IMR-90 (cell line): Measurements from ENCODE around the gene ITPR3. TPM values are rescaled to one million over a fixed set of nuclear protein-coding genes. Genes with fewer than 3 reads are reported as not detected.

Source experiments
- ATAC-seq: fragments of 200-7000 bp; cut with Tn5 transposase; 2 replicates; pipeline ENCODE4 v1.9.1; 2020; ENCODE audit warnings: low read depth, mild to moderate bottlenecking, moderate library complexity
- BruUV-seq: library from RNA; stranded (reverse); fragments of 400-500 nt; replicated peaks from 2 replicates; lab custom pipeline; 2021; lab: Mats Ljungman, UMichigan
- CTCF ChIA-PET: fragments of 300-600 bp; formaldehyde crosslinking; extraction: SDS; loops from one replicate; lab custom pipeline; 2021; ENCODE audit warnings: antibody characterized with exemption; lab: Yijun Ruan, JAX
- POLR2A ChIA-PET: fragments of 300-600 bp; sonication (Branson Sonifier 250); formaldehyde crosslinking; loops from one replicate; lab custom pipeline; 2022; ENCODE audit warnings: antibody characterized with exemption; ENCODE audit not compliant: unreplicated experiment; lab: Charles Lee
- DNase-seq: peaks from one replicate; pipeline ENCODE4 v3.0.0; 2013
- H2AFZ ChIP-seq: replicated peaks from 2 replicates; pipeline ENCODE3; 2013; ENCODE audit warnings: low read length, mild to moderate bottlenecking; ENCODE audit not compliant: poor library complexity
- H2AK5ac ChIP-seq: 2 replicates; pipeline ENCODE4 v1.6.1; 2013; ENCODE audit warnings: low read depth, low read length, inconsistent platforms
- H2AK9ac ChIP-seq: replicated peaks from 2 replicates; pipeline ENCODE3; 2013; ENCODE audit warnings: mild to moderate bottlenecking, low read depth, low read length, moderate library complexity; ENCODE audit not compliant: poor library complexity
- H2BK120ac ChIP-seq: 2 replicates; pipeline ENCODE4 v1.6.1; 2013; ENCODE audit warnings: low read depth, low read length, inconsistent platforms
- H2BK15ac ChIP-seq: 3 replicates; pipeline ENCODE4 v1.6.1; 2013; ENCODE audit warnings: low read depth, low read length, inconsistent platforms
- H2BK20ac ChIP-seq: 2 replicates; pipeline ENCODE4 v1.6.1; 2013; ENCODE audit warnings: low read depth, mild to moderate bottlenecking, inconsistent platforms, low read length, moderate library complexity
- H2BK5ac ChIP-seq: 2 replicates; pipeline ENCODE4 v1.6.1; 2013; ENCODE audit warnings: mild to moderate bottlenecking, low read depth, low read length, inconsistent platforms; ENCODE audit not compliant: poor library complexity, severe bottlenecking
- H3K14ac ChIP-seq: replicated peaks from 2 replicates; pipeline ENCODE4 v1.6.1; 2013; ENCODE audit warnings: low read depth, low read length, inconsistent platforms
- H3K18ac ChIP-seq: 2 replicates; pipeline ENCODE4 v1.6.1; 2013; ENCODE audit warnings: low read depth, low read length, control low read depth
- H3K23ac ChIP-seq: 2 replicates; pipeline ENCODE4 v1.6.1; 2013; ENCODE audit warnings: low read depth, low read length, inconsistent platforms
- H3K27ac ChIP-seq: 2 replicates; pipeline ENCODE4 v1.5.1; 2013; ENCODE audit warnings: mild to moderate bottlenecking, control low read depth, low read length; ENCODE audit not compliant: insufficient read depth
- H3K27me3 ChIP-seq: 2 replicates; pipeline ENCODE4 v1.6.1; 2013; ENCODE audit warnings: low read length; ENCODE audit not compliant: control insufficient read depth, insufficient read depth
- H3K36me3 ChIP-seq: 2 replicates; pipeline ENCODE4 v1.6.1; 2013; ENCODE audit warnings: low read length, mixed read lengths; ENCODE audit not compliant: control insufficient read depth, insufficient read depth
- H3K4ac ChIP-seq: 2 replicates; pipeline ENCODE4 v1.6.1; 2013; ENCODE audit warnings: low read depth, low read length, inconsistent platforms
- H3K4me1 ChIP-seq: 2 replicates; pipeline ENCODE4 v1.6.1; 2013; ENCODE audit warnings: low read length, mixed read lengths; ENCODE audit not compliant: control insufficient read depth, insufficient read depth
- H3K4me2 ChIP-seq: 2 replicates; pipeline ENCODE4 v1.6.1; 2013; ENCODE audit warnings: low read depth, mild to moderate bottlenecking, control low read depth, low read length, moderate library complexity
- H3K4me3 ChIP-seq: 2 replicates; pipeline ENCODE4 v1.5.1; 2013; ENCODE audit warnings: low read depth, mild to moderate bottlenecking, control low read depth, low read length, moderate library complexity; ENCODE audit not compliant: insufficient read depth
- H3K56ac ChIP-seq: 2 replicates; pipeline ENCODE4 v1.6.1; 2013; ENCODE audit warnings: low read length, inconsistent platforms; ENCODE audit not compliant: insufficient read depth; ENCODE audit errors: extremely low read depth
- H3K79me1 ChIP-seq, 2 experiments: 2 replicates each; pipeline ENCODE4 v1.6.1; 2013; ENCODE audit warnings: low read length in 2 of 2, inconsistent platforms in 1 of 2, low read depth in 1 of 2
- H3K9ac ChIP-seq: 2 replicates; pipeline ENCODE4 v1.6.1; 2013; ENCODE audit warnings: low read depth, low read length, control low read depth
- H3K9me1 ChIP-seq: 2 replicates; pipeline ENCODE4 v1.6.1; 2013; ENCODE audit warnings: low read length, inconsistent platforms; ENCODE audit not compliant: insufficient read depth
- H3K9me3 ChIP-seq: 2 replicates; pipeline ENCODE4 v1.6.1; 2013; ENCODE audit warnings: low read length; ENCODE audit not compliant: control insufficient read depth, insufficient read depth
- H4K20me1 ChIP-seq: 2 replicates; pipeline ENCODE4 v1.6.1; 2013; ENCODE audit warnings: low read length, inconsistent platforms; ENCODE audit not compliant: insufficient read depth
- H4K5ac ChIP-seq: 2 replicates; pipeline ENCODE4 v1.6.1; 2013; ENCODE audit warnings: mild to moderate bottlenecking, low read depth, low read length, control low read depth
- H4K8ac ChIP-seq, 2 experiments: 2 replicates each; pipeline ENCODE4 v1.6.1; 2013; ENCODE audit warnings: low read depth in 2 of 2, low read length in 2 of 2, control low read depth in 1 of 2, inconsistent platforms in 1 of 2
- H4K91ac ChIP-seq: 2 replicates; pipeline ENCODE4 v1.6.1; 2013; ENCODE audit warnings: low read depth, low read length, inconsistent platforms; ENCODE audit not compliant: insufficient read depth
- CHD1 ChIP-seq: IDR thresholded peaks from 2 replicates; pipeline ENCODE4 v1.6.1; 2012; ENCODE audit warnings: low read depth, low read length, improper control_type of control experiment
- NFE2L2 ChIP-seq: fragments of 150-350 bp; IDR thresholded peaks from 2 replicates; pipeline ENCODE4 v1.6.1; 2016; ENCODE audit warnings: low read depth, mild to moderate bottlenecking, low read length
- SMC3 ChIP-seq: fragments of 150-350 bp; IDR thresholded peaks from 2 replicates; pipeline ENCODE4 v1.6.1; 2016; ENCODE audit warnings: low read depth, mild to moderate bottlenecking, antibody characterized with exemption, low read length, moderate library complexity
- WGBS, 2 experiments: methylation state at CpG; one replicate each; pipeline versions ENCODE4 v1.1.5 to v1.1.7; 2013; ENCODE audit warnings: missing lambda C conversion rate in 2 of 2; ENCODE audit not compliant: insufficient read length in 1 of 2; ENCODE audit errors: extremely low coverage in 2 of 2; 5-methylcytosine and 5-hydroxymethylcytosine counted together
- dilution Hi-C: fragments of 300-500 bp; cut with HindIII; formaldehyde crosslinking; loops from one replicate; pipeline ENCODE4 v1.14.3; 2018; ENCODE audit warnings: low sequenced_read_pairs; ENCODE audit not compliant: unreplicated experiment
- in situ Hi-C: fragments of 300-500 bp; cut with MboI; formaldehyde crosslinking; loops from 3 replicates; pipeline ENCODE4 v1.14.3; 2019; ENCODE audit warnings: low sequenced_read_pairs, inconsistent platforms, mixed read lengths
- intact Hi-C: fragments of 100-400 bp; cut with micrococcal nuclease; formaldehyde crosslinking; loops from 2 replicates; pipeline ENCODE4 v1.10.0; 2022
- polyA plus RNA-seq, 3 experiments: library from polyadenylated mRNA; depleted of rRNA; stranded (reverse); fragments of >200 nt; gene quantifications; 2 replicates each; pipeline ENCODE4 v1.2.3, GENCODE V29; 2012; ENCODE audit warnings: low replicate concordance in 1 of 3
- total RNA-seq: library from RNA; depleted of rRNA; stranded (reverse); fragments of >200 nt; gene quantifications from 2 replicates; pipeline ENCODE4 v1.2.3, GENCODE V29; 2012

ITPR3 gene
- total and polyA plus RNA-seq, 2 of the 4 experiments (the other 2 are of a cell fraction), result 1.6 to 3.7 TPM

DNA sequence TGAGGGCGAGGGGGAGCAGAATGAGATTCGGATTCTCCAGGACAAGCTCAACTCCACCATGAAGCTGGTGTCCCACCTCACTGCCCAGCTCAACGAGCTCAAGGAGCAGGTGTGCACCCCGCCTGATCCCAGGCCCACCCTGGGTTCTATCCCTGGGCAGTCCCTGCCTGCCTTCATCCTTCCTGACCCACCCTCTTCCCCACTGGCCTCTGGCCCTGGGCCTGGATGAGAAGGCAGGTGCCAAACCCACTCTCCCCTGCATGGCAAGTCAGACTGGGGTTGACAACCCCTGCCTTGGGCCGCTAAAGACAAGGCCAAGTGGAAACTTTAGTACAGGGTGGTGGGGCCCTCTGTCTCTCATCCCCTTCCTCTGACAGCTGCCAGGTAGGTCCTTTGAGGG, 73.9 kb downstream of the ITPR3 start:
- Histone ChIP-seq H2BK15ac (no peak overlapping the region; the same call in 2 of the 3 replicates), H4K91ac (peak overlapping the region; percentile 38; the same call in 1 of the 2 replicates), H2AK9ac (peak overlapping the region; percentile 90), H3K14ac (peak overlapping the region; percentile 82), H3K36me3 (peaks cover 18% of the 10 kb centered on the region), H4K8ac (peak overlapping the region in 1 of 2 experiments; percentile 62; a peak in 1 of 4 replicates), H3K9me3 (no peaks in the 10 kb centered on the region), H3K4me3 (no peak overlapping the region), H3K27me3 (no peaks in the 10 kb centered on the region), H2AK5ac (peak overlapping the region; percentile 61), H2BK120ac (0 out of 2 replicates have a peak overlapping the region, but pooled peaks have one; percentile 48), H3K4me1 (peaks cover 20% of the 10 kb centered on the region), H3K23ac (no peak overlapping the region; the same call in 1 of the 2 replicates), H2BK20ac (peak overlapping the region; percentile 32; the same call in 1 of the 2 replicates), H4K20me1 (peaks cover 8% of the 10 kb centered on the region; the same call in 1 of the 2 replicates), H4K5ac (no peak overlapping the region), H3K4ac (peak overlapping the region; percentile 66), H3K56ac (no peak overlapping the region), H3K79me1 (peaks cover 0 to 27% of the 10 kb centered on the region in 2 experiments; a peak in 2 of 4 replicates), H2AFZ (peak overlapping the region; percentile 74), H3K4me2 (no peak overlapping the region), H3K27ac (no peak overlapping the region), H3K9me1 (peaks cover 21% of the 10 kb centered on the region), H3K9ac (no peak overlapping the region), H2BK5ac (peak overlapping the region; percentile 27), H3K18ac (no peak overlapping the region)
- POLR2A ChIA-PET, result no interaction called here
- TF ChIP-seq CHD1 (no peak), SMC3 (no peak), NFE2L2 (no peak)
- CTCF ChIA-PET, result interaction anchor here (1.0 kb wide), 2 partner anchors 8 to 17 kb away, joined by 3 read pairs; partner anchors contain the start of gene UQCC2
- dilution Hi-C loops, result no loop called here
- no TSS peak for BruUV-seq
- no peak for ATAC-seq
- DNase-seq, result no peak
- in situ Hi-C loops, result no loop called here
- intact Hi-C loops, result no loop called here
- WGBS, 2 experiments, result no CpG with 5 or more reads among the region's 5 CpGs
